Measurements from ENCODE around the gene IL4I1.
A peak's percentile ranks its signal among the peaks of the same experiment; 100 is the strongest.

The IL4I1 gene

DNA sequence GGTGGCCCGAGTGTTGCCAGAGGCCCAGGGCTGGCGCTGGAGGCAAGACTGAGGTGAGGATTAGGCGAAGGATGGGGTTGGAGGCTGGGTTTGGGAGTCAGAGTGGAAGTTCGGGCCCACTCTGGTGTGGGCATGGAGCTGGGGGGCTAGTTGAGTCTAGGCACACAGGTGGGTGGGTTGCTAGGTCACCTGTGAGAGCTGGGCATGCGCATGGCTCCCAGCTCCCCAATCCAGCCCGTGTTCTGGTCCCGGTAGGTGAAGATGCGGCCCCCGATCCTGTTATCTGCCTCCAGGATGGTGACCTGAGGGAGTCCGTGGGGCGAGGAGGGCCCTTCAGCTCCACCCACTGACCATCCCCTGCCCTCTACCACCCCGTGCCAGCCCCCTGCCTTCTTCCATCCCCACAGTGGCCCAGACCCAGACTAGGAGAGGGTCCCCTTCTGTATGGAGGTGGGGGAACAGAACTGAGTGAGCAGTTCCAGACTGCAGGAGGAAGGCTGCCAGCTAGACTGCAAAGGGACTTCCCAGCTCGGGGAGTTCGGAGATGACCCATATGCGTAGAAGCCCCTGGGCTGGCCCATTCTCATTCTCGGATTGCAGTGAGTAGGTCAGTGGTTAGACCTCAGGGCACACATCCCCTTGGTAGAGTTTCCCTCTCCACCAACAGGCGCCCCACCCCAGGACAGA is 1.7 kb downstream of the IL4I1 start:
- DNase-seq: no peak

DNA sequence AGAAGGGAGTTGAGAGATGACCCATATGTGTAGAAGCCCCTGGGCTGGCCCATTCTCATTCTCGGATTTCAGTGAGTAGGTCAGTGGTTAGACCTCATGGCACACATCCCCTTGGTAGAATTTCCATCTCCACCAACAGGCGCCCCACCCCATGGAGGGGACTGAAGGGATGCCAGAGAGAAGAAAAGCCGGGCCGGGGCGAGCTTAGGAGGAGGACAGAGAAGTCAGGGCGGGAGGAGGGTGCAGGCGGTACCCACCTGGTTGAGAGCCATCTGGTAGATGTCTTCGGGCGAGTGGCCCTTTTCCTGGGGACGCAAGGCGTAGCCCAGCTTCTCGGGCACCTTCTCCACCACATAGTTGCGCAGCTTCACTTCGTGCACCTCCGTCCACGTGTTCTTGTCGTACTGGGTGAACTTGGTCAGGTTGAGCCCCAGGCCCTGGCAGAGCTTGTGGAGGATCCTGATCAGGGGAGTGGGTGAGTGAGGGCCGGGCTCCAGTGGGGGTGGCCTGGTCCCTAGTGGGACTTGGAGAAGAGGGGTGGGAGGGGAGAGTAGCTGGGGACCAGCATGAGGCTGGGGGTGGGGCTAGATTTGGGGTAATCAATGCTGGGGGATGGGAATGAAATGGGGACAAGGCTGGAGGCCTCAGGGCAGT is 2.5 kb downstream of the IL4I1 start:
- no peak for DNase-seq

DNA sequence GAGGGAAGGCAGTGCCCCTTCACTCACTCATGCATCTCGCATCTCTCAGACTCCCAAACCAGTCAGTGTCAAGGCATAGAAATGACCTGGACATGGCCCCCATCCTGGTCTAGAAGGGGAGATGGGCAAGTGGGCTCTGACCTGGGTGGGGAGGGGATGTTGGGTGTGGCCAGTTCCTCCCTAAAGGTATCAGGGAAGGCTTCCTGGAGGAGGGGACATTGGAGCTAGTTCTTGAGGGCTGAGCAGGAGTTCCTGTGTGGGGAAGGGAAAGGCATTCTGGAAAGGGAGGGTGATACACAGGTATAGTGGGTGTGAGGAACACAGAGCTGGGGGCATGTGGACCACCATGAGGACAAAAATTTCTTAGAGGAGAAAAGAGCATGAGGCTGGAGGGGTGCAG is 4.0 kb downstream of the IL4I1 start:
- no peak for DNase-seq

DNA sequence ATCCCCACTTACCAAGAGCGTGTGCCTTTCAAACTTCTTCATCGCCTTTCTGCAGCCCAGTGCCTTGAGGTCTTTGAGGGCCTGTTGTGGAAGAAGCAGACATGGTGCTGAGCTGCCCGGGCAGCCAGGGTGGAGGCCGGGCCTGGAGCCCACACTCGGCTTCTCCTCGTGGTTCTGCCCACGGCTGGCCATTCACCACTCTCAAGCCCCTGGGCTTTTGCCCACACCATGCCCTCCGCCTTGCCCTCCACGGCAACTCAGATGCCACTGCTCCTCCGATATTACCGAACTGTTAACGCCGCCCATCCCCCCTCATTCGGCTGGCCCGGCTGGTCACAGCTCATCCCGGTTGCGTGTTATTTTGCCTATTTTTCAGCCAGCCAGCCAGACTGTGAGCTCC is 5.3 kb downstream of the IL4I1 start:
- DNase-seq: no peak

DNA sequence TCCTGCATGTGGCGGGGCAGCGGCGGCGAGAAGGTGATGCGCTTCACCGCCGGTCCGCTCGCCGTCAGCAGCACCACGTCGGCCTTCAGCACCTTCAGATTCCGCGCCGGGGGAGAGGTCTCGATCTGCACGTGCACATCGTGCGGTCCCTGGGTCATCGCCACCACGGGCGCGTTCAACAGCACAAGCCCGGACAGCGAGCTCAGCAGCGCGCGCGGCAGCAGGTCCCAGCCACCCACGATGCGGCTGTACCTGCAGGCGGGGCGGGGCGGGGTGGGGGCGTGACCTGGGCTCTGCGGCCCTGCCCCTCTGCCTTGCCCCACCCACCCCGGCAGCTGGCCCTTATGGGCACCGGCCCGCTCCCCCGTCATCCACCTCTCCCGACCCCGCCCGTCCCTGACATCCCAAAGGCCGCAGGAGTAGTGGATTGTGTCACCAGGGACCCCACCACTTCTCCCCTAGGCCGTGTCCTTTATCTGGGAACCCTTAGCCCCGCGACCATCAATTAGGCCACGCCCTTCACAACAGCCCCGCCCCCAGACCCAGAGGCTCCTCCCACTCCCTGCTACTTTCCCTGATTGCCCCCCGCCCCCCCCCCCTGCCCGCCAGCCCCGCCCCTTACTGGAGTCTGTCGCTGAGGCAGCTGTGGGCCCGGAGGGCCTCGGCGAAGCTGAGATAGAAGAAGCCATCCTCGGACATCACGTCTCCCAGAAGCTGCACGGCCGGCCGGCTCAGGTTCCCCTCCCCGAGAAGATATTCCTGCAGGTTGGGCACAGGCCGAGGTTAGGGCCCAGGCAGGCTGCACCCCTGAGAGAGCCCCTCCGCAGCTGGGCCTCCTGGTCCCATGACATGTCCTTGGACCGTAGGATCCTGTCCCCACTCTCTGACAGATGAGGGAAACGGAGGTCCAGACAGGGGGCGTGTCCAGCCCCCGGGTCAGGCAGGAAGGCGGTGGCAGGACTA is 6.1 kb downstream of the IL4I1 start:
- no peak for DNase-seq

DNA sequence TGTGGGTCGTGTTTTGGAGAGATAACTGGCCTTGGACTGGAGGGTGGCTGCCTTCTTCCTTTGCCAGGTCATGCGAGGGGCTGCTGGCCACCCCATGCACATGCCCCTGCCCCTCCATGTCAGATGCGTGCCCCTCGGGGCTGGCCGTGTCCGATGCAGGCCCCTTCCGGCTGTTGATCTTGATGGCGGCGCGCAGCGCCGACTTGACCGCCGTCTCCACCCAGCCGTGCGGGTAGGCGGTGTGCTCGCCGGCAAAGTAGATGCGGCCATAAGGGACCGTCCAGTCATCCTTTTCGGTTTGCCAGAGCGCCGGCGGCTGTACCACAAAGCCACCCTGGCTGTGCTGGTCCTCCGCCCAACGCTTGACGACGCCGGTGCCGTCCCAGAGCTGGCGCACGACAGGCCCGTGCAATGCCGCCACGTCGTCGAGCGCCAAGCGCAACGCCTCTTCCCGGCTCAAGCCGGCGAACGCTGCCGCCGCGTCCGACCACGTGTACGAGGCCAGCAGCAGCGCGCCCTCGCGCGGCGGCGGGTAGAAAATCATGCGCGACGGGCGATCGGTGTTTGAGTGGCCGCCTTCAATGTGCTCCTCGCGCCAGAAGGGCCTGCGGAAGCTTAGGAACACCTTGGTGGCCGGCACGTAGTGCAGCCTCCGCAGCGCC is 6.9 kb downstream of the IL4I1 start:
- DNase-seq: peak; percentile 67

DNA sequence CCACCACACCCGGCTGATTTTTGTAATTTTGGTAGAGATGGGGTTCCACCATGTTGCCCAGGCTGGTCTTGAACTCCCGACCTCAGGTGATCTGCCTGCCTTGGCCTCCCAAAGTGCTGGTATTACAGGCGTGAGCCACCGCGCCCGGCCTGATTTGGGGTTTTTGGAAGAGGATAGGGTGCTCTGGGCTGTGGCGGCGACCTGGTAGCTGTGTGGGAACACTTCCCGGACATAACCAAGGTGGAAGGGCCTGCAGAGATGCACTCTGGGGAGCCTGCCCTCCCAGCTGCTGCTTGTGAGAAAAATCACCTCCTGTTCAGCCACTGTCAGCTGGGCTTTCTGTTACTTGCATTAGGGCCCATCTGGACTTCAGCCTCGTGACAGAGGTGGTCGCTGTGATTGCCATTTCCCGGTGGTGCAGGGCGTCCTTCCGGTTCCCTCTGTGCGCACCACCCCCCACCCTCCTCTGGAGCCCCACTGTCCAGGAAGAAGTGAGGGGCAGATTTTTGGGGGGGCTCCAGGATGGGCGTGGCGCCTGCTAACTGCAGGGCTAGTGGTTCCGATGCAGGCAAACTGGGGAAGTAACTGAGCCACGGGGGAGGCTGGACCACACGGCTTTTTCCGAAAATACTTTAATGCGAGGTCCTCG is 7.5 kb downstream of the IL4I1 start:
- DNase-seq: no peak

DNA sequence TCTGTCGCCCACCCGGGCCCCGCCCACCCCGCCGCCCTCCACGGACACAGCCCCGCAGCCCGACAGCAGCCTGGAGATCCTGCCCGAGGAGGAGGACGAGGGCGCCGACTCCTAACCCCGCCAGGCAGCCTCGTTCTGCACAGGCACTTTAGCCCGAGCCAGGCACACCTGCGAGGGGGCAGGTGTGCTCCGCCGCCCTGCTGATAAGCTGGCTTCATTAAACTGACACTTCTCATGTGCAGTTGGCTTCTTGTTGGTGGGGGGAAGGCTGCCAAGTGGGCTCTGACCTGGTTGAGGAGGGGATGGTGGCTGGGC is 8.2 kb downstream of the IL4I1 start:
- no peak for DNase-seq

DNA sequence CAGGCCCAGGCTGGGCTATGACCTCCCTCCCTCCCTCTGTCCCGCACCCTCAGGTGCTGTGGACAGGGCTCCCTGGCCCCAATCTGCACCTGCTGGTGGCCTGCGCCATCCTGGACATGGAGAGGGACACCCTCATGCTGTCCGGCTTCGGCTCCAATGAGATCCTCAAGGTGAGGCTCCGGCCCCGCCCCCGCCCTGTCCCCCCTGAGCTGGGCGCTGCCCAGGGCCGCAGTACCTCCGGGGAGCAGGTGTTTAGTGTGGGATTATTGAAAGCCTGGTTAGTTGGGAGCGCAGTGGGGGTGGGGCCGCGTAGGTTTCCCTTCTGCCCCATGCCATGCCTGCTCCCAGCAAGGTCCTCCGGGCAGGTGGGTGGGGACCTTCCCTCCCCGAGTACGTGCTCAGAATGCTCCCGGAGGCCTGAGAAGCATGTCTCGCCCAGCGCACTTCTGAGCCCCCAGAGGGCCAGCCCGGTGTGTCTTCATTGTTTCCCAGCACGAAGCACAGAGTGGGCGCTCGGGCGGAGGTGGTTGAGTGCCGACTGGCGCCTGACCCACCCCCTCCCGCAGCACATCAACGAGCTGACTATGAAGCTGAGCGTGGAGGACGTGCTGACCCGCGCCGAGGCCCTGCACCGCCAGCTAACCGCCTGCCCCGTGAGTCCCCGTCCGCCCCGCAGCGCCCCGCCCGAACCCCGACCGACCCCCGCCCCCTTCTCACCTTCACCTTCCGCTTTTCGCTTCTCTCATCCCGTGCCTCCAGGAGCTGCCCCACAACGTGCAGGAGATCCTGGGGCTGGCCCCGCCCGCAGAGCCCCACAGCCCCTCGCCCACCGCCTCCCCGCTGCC is 8.8 kb downstream of the IL4I1 start:
- DNase-seq: no peak

DNA sequence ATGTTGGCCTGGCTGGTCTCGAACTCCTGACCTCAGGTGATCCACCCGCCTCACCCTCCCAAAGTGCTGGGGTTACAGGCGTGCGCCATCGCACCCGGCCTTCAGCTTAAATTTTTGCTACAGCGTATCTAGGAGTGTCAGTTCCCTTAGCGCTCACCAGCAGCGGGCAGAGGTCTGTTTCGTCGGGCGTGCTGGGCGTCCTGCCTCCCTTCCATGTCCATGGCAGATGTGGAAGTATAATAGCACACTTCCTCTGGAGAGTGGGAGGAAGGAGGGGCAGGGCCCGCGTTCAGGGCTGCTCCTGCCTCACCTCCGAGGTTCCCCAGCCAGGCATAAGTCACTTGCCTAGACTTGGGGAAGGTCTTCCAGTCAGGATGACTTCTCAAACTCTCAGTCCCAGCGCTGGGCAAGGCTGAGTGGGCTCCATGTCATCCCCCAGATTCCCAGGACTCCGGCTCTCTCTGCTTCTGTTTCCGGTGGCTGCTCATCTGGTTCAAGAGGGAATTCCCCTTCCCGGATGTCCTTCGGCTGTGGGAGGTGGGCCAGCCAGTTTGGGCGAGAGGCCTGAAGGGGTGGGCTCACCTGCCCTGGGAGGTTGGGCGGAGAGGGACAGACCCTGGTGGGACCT is 9.5 kb downstream of the IL4I1 start:
- no peak for DNase-seq

DNA sequence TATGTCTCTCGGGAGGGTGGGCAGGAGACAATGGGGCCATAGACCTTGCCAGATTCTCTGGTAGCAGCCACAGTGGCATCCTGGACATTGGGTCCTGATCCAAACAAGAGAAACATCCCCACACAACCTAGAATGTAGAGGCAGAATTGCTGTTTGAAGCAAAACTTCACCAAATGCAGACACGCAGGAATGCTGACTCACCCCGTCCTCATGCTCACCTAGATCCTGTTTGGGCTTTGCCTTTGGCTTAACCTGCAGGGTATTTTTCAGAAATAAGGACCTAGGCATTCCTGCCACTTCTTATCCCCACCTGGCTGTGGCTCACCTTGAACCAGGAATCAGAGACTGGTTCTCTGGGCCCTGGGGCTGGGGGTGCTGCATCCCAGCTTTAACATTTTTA is 11.9 kb downstream of the IL4I1 start:
- DNase-seq: no peak

DNA sequence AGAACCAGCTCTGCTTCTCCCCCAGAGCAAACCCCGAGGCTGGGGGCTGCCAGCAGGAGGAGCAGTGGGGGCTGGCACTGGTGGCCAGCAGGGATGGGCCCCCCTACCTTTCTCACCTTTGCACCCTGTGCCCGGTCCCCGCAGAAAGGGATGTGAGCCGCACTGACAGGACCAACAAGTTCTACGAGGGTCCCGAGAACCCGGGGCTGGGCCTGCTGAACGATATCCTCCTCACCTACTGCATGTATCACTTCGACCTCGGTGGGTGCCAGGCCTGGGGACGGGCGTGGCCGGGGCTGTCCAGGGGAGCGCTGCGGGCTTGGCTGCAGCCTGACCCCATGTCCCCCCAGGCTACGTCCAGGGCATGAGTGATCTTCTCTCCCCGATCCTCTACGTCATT is 12.6 kb downstream of the IL4I1 start:
- no peak for DNase-seq

DNA sequence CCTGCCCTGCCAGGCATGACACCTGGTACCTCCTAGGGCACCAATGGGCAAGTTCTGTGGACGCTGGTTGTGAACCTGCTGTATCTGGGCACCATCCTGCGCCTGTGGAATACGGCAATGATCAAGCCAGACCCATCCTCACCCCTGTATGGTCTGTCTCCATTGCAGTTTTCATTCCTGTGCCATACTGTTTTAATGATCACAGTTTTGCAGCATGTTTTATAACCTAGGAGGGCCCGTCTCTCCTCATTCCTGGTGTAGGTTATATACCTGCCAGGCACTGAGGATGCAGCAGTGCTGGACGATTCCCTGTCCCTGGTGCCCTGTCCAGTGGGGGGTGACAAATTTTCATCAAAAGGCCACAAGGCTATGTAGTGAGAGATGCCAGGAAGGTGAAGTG is 13.6 kb downstream of the IL4I1 start:
- no peak for DNase-seq

DNA sequence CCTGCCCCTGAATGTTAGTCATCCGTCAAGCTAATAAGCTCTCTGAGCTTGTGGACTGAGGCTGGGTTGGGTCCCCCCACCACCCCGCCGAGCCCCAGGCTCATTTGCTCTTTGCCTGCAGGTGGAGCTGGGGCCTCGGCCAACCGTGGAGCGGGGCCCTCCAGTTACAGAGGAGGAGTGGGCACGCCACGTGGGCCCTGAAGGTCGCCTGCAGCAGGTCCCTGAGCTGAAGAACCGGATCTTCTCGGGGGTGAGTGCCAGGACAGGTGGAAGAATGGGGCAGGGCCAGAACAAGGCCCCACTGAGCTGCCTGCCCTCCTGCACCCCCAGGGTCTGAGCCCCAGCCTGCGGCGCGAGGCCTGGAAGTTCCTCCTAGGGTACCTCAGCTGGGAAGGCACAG is 14.0 kb downstream of the IL4I1 start:
- DNase-seq: no peak

DNA sequence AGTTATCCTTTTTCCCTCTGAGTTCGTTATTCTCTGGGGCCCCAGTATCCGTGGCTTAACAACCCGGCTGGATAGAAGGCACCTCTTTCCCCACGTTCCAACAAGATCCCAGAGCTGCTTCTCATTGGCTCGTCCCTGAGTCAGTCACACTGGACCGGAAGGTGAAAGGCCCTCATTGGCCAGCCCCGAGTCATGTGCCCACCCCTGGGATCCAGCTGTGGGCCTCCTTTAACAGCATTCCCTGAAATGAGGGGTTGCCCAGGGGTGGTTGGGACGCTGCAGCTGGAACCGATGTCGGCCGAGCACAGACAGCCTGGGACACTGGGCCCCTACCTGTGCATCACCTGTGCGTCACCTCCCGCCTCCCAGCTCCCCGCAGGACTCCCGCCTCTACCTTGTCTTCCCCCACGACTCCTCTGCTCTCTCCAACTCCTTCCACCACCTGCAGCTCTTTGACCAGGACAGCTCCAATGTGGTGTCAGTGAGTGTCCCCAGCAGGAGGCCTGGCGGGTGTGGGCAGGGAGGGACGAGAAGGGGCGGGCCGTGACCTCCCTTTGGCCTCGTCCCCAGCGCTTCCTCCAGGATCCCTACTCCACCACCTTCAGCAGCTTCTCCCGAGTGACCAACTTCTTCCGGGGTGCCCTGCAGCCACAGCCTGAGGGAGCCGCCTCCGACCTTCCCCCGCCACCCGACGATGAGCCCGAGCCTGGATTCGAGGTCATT is 14.9 kb downstream of the IL4I1 start:
- no peak for DNase-seq

DNA sequence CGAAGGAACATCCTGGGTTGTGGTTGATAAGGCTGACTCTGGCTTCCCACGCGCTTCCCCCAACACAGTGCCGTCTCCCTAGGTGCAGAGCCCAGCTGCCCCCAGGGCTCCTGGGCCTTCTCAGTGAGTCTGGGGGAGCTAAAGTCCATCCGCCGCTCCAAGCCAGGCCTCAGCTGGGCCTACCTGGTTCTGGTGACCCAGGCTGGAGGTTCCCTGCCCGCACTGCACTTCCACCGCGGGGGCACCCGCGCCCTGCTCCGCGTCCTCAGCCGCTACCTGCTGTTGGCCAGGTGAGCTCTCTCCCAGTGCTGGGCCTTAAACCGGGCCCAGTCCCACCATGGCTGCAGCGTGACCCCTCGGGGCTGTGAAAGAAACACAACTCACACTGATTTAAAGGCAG is 15.5 kb downstream of the IL4I1 start:
- no peak for DNase-seq

DNA sequence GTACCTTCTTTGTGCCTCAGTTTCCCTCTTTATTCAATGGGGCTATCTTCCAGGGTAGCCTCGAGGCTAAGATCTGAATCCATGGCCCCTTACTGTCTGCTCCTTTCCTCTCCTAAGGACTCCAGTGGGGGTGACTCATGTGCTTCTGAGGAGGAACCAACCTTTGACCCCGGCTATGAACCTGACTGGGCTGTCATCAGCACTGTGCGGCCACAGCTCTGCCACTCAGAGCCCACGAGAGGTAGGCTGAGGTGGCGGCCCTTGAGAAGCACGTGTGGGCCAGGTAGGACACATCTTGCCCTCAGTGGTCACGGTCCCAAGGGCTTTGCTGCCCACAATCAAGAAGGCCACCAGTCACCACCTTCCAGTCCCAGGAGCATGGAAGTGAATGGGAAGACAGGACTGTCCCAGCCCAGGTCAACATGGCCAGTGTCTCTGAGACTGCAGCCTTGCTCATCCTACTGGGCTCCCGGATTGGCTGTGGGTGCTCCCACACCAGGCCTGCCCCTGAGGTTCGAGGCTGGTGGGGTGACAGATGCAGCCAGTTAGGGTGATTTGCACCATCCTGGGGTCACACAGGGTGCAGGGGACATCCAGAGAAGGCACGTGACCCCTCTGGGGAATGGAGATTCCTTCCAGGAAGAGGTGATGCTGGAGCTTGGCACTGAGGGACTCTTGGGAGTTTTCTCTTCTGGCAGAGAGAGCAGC is 16.4 kb downstream of the IL4I1 start:
- no peak for DNase-seq

DNA sequence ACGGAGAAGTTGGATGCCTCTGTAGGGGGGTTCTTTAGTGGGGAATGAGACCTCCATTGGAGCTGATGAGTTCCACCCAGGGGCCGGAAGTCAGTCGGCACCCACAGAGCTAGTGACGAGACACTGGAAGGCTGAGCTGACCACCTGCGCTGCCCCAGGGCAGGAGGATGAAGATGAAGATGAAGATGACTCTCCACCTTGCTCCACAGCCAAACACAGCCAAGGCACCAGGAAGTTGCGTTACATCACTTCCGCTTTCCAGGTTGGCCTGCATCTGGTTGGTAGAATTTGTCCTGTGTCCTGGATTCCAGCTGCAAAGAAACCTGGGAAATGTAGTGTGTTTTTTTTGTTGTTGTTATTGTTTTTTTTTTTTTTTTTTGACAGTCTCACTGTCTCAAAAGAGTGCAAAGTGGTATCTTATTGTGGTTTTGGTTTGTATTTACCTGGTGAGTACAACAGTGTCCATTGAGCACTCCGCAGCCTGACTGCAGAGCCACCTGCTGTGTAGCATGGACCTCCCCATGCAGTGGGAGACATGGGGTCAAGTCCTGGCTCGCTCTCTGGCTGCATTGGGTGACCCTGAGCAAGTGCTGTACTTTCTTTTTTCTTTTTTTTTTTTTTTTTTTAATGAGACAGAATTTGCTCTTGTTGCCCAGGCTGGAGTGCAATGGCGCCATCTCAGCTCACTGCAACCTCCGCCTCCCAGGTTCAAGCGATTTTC is 17.3 kb downstream of the IL4I1 start:
- DNase-seq: no peak

DNA sequence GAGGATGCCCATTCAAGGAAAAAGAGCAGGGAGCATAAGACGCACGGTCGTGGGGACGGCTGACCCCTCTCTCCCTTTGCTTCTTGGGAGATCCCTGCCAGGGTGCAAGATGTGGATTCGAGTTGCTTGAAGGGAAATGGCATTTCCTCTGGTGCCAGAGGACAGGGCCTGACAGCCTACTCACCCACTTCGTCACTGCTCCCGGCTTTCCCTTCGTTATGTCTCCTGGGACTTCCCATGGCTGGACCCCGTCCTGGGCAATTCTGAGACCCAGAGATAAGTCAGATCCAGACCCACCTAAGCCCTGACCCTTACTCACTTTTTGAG is 18.0 kb downstream of the IL4I1 start:
- no peak for DNase-seq

All from fibroblast of skin of abdomen (primary cell).